Activated naive CD8-positive, alpha-beta T cell treated with anti-CD3 and anti-CD28 coated beads, Interleukin-2, amount 50 U/mL, for 24 hours (primary cell): Measurements from ENCODE around the gene DAAM1.

Source experiments
- ATAC-seq: fragments of 150-1000 bp; cut with Tn5 transposase; one replicate; pipeline ENCODE4 v1.10.0; 2021
- DNase-seq: peaks from one replicate; pipeline ENCODE4 v3.0.0; 2021
- H3K27ac Mint-ChIP-seq: one replicate; pipeline ENCODE4 v1.8.0; 2021; ENCODE audit warnings: mild to moderate bottlenecking, mixed read lengths
- H3K27me3 Mint-ChIP-seq: one replicate; pipeline ENCODE4 v1.8.0; 2021; ENCODE audit warnings: mixed read lengths
- H3K36me3 Mint-ChIP-seq: one replicate; pipeline ENCODE4 v1.8.0; 2021; ENCODE audit warnings: low read depth, mixed read lengths
- H3K4me1 Mint-ChIP-seq: one replicate; pipeline ENCODE4 v1.8.0; 2021; ENCODE audit warnings: mixed read lengths
- H3K4me3 Mint-ChIP-seq: one replicate; pipeline ENCODE4 v1.8.0; 2021; ENCODE audit warnings: mild to moderate bottlenecking, moderate library complexity, mixed read lengths
- H3K9me3 Mint-ChIP-seq: one replicate; pipeline ENCODE4 v1.8.0; 2021; ENCODE audit warnings: mixed read lengths

The DAAM1 gene

DNA sequence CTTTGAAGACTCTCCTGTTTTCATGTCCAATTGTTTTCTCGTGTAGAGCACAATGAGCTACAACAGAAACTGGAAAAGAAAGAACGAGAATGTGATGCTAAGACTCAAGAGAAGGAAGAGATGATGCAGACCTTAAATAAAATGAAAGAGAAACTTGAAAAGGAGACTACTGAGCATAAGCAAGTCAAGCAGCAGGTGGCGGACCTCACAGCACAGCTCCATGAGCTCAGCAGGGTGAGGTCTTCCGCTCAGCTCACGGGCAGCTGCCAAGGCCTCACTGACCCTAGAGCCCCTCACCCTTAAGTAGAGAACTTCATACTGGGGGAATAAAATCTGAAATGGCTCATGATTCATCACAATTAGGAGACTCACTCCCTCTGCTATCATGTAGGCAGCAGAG lies 142.0 kb downstream of the DAAM1 start:
- H3K27ac Mint-ChIP-seq, result no peak overlapping the region

DNA sequence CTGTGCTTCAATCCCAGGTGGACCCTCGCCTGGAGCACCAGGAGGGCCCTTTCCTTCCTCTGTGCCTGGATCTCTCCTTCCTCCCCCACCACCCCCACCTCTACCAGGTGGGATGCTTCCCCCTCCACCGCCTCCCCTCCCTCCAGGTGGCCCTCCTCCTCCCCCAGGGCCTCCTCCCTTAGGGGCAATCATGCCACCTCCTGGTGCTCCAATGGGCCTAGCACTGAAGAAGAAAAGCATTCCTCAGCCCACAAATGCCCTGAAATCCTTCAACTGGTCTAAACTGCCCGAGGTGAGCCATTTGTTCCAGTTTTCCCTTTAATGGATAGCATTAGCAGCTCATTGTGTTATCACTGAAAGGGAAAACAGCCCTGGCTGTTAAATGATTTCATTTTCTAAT lies 142.8 kb downstream of the DAAM1 start:
- Mint-ChIP-seq H3K27me3 (no peaks in the 10 kb centered on the region), H3K4me1 (no peaks in the 10 kb centered on the region), H3K36me3 (peaks cover 10% of the 10 kb centered on the region)

More for the DNA sequence above, 142.0 kb downstream of the DAAM1 start:
- DNase-seq, result no peak
- ATAC-seq, result no peak
- peaks cover 10% of the 10 kb centered on the region for H3K36me3 Mint-ChIP-seq
- H3K9me3 Mint-ChIP-seq, result no peaks in the 10 kb centered on the region
- no peak overlapping the region for H3K4me3 Mint-ChIP-seq
- no peaks in the 10 kb centered on the region for H3K4me1 Mint-ChIP-seq
- H3K27me3 Mint-ChIP-seq, result no peaks in the 10 kb centered on the region

GRCh38 chr14:59332727-59333126 lies 144.3 kb downstream of the DAAM1 start:
- Mint-ChIP-seq H3K36me3 (peaks cover 10% of the 10 kb centered on the region), H3K4me1 (no peaks in the 10 kb centered on the region), H3K27me3 (no peaks in the 10 kb centered on the region), H3K4me3 (no peak overlapping the region), H3K27ac (no peak overlapping the region), H3K9me3 (no peaks in the 10 kb centered on the region)
- ATAC-seq (no peak), DNase-seq (no peak)

More for the DNA sequence above, 142.8 kb downstream of the DAAM1 start:
- DNase-seq (no peak), ATAC-seq (no peak)
- Mint-ChIP-seq H3K27ac (no peak overlapping the region), H3K9me3 (no peaks in the 10 kb centered on the region), H3K4me3 (no peak overlapping the region)

GRCh38 chr14:59333235-59333634 lies 144.8 kb downstream of the DAAM1 start:
- Mint-ChIP-seq H3K36me3 (peaks cover 7% of the 10 kb centered on the region), H3K4me1 (no peaks in the 10 kb centered on the region), H3K9me3 (no peaks in the 10 kb centered on the region), H3K4me3 (no peak overlapping the region), H3K27me3 (no peaks in the 10 kb centered on the region), H3K27ac (no peak overlapping the region)
- no peak for ATAC-seq
- DNase-seq, result no peak

- no peak overlapping the region for H3K4me3 Mint-ChIP-seq
- H3K27me3 Mint-ChIP-seq, result no peaks in the 10 kb centered on the region
- no peak for DNase-seq
- H3K36me3 Mint-ChIP-seq, result peaks cover 7% of the 10 kb centered on the region
- ATAC-seq, result no peak
- no peak overlapping the region for H3K27ac Mint-ChIP-seq
- H3K4me1 Mint-ChIP-seq, result no peaks in the 10 kb centered on the region
- H3K9me3 Mint-ChIP-seq, result no peaks in the 10 kb centered on the region
These were observed 145.2 kb downstream of the DAAM1 start for GRCh38 chr14:59333668-59334067.

DNA sequence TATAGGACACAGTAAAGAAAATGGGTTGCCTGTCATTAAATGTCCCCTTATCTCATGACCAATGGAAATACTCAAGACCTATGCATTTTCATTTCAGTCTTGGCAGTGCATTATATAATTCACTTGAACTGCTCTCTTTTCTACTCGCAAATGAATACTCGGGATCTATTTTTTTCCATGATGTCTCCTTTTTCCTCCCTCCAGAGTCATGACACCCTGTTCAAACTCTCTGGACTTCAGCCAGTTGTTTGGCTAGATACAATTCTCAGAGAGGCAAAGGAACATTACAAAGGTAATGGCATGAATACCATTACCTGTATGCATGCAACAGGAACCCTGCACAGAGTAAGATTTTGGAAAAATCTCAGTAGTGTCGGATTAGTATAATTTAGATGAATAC lies 145.8 kb downstream of the DAAM1 start:
- Mint-ChIP-seq H3K36me3 (peaks cover 4% of the 10 kb centered on the region), H3K27me3 (no peaks in the 10 kb centered on the region), H3K4me1 (no peaks in the 10 kb centered on the region), H3K27ac (no peak overlapping the region), H3K4me3 (no peak overlapping the region), H3K9me3 (no peaks in the 10 kb centered on the region)
- ATAC-seq, result no peak
- no peak for DNase-seq

DNA sequence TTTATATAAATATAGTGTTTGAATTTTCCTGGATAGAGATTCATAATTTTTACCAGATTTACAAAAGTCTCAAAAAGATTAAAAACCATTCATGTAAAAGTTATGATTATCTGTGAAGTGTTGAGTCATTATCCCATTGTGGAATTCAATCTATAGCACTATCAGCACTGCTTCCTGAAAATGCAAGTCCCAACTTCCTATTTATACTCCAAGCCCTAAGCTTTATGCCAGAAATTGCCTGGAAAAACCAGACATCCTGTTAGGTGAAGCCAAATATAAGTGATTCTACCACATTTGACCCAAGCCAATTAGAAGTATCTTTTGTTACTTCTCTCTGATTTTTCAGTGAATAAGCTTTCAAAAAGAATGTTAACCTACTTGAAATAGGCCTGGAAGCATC lies 147.6 kb downstream of the DAAM1 start:
- ATAC-seq (no peak), DNase-seq (no peak)
- Mint-ChIP-seq H3K4me1 (no peaks in the 10 kb centered on the region), H3K27me3 (no peaks in the 10 kb centered on the region), H3K36me3 (peaks cover 12% of the 10 kb centered on the region), H3K4me3 (no peak overlapping the region), H3K9me3 (no peaks in the 10 kb centered on the region), H3K27ac (no peak overlapping the region)

DNA sequence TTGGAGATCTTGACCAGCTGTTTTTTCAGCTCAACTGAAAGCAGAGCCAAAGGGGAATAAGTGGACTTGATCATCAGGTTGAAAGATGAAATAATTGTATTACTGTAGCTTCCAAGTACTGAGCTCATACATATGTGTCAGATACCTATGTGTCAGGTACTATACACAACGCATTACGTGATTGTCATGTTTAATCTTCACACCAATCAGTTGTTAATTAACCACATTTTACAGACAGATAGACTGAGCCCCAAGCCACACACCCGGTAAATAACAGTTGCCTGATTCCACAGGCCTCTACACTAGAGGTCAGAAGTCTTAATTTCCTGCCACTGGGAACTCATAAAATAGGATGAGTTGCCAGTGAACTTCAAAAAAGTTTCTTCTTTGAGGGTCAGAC lies 148.2 kb downstream of the DAAM1 start:
- Mint-ChIP-seq H3K9me3 (no peaks in the 10 kb centered on the region), H3K4me3 (no peak overlapping the region), H3K4me1 (no peaks in the 10 kb centered on the region), H3K27me3 (no peaks in the 10 kb centered on the region), H3K36me3 (peaks cover 12% of the 10 kb centered on the region), H3K27ac (no peak overlapping the region)
- ATAC-seq (no peak), DNase-seq (no peak)

DNA sequence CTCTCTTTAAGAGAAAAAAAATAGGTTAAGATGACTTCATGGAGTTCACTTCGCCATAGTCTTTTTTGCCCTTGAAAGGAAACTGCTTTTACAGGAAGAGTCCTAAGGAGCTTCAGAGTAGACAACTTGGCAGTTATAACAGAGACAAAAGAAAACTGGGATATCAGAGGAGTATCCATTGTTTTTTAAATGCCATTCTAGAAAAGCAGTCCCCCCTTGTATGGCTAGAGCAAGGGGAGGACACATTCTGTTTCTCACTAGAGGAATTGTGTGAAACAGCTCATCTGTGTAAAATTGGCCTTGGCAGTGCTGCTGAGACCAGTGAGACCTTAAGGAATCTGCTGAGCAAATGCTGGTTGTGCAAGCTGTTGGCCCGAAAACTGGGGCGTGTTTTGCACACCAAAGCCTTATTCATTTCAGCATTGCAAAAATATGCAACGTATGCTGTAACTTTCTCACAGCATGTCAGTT lies 148.7 kb downstream of the DAAM1 start:
- H3K9me3 Mint-ChIP-seq, result no peaks in the 10 kb centered on the region
- ATAC-seq, result no peak
- H3K4me1 Mint-ChIP-seq, result no peaks in the 10 kb centered on the region
- H3K27ac Mint-ChIP-seq, result no peak overlapping the region
- H3K4me3 Mint-ChIP-seq, result no peak overlapping the region
- no peaks in the 10 kb centered on the region for H3K27me3 Mint-ChIP-seq
- peaks cover 8% of the 10 kb centered on the region for H3K36me3 Mint-ChIP-seq
- no peak for DNase-seq

DNA sequence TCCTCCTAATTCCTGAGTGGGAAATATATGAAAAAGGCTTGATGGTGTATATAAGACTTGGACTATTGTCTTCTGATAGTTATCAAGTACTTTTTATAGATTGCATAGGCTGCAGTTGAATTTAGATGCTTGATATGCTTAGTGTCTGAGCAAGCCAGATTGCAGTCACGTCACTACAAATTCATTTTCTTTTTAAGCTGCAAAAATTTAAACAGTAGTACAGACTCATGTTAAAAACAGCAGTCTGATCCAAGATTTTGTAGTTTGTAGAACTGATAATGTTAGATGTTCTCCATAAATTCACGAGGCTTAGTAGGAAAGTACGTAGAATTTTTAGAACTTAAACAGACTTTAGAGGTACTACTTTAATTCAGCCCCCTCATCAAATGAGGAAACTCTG lies 150.3 kb downstream of the DAAM1 start:
- Mint-ChIP-seq H3K27ac (no peak overlapping the region), H3K9me3 (no peaks in the 10 kb centered on the region), H3K36me3 (peaks cover 8% of the 10 kb centered on the region), H3K4me3 (no peak overlapping the region), H3K27me3 (no peaks in the 10 kb centered on the region), H3K4me1 (no peaks in the 10 kb centered on the region)
- ATAC-seq (no peak), DNase-seq (no peak)

DNA sequence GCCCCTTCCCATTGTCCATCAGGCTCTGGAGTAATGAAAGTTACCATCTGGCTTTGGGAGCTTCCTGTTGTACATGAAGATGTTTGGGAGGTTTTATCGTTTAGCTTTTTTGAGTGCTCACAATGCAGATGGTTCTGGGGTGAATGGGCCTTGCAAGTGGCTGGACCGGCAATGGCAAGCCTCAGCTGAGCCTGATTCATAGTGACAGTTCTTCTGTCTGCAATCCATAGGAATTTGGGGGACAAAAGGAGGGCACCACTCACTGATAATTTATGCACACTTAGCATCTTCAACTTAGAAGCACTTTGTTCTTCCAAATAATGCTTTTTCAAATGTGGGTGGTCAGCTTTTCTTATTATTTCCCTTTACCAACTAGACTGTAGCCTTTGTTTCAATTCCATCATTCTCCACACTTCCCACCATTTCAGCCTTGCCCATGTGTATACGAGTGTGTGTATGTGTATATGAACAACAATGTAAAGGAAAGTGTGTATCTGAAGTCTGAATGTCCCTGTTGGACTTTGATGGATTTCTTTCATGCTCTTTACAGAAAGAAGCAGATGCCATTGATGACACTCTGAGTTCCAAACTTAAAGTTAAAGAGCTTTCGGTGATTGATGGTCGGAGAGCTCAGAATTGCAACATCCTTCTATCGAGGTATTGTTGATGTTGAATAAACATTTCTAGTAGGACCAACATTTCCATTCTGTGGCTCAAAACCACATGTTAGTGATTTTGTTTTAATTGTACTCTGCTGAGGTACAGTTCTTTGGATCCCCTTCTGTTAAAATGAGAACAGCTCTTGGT lies 151.3 kb downstream of the DAAM1 start:
- DNase-seq (no peak), ATAC-seq (no peak)
- Mint-ChIP-seq H3K9me3 (no peaks in the 10 kb centered on the region), H3K4me3 (no peak overlapping the region), H3K27ac (no peak overlapping the region), H3K27me3 (no peaks in the 10 kb centered on the region), H3K4me1 (no peaks in the 10 kb centered on the region), H3K36me3 (peaks cover 8% of the 10 kb centered on the region)

DNA sequence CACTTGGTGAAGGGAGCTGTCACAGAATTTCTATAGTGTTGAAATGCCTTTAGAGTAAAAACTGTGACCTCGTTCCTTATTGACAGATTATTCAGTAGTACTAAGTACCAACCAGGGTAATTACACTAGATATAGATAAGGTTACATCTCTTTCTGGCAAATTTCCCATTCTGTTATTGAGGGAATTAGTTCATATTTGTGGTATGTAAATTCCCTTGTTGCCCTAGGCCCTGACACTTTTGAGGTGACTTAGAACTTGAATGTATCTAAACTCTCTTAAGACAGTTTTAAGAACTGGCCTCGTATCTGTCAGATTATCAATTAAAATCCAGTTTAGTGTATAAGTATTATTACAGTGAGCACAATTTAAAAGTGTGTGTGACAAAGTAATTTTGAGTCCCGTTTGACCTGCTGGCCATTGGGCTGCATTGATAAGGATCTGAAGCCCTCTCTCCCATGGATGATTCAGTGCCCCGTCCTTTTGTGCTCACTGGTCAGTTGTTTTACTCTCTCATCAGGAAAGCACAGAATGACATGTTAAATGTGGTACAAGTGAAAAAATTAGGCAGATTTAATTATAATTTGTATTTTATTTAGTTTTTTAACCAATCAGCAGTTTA lies 153.5 kb downstream of the DAAM1 start:
- Mint-ChIP-seq H3K27ac (no peak overlapping the region), H3K36me3 (peaks cover 8% of the 10 kb centered on the region), H3K4me3 (no peak overlapping the region), H3K27me3 (no peaks in the 10 kb centered on the region), H3K9me3 (no peaks in the 10 kb centered on the region), H3K4me1 (no peaks in the 10 kb centered on the region)
- no peak for DNase-seq
- no peak for ATAC-seq

- ATAC-seq (no peak), DNase-seq (no peak)
- H3K27me3 Mint-ChIP-seq, result no peaks in the 10 kb centered on the region
- no peaks in the 10 kb centered on the region for H3K4me1 Mint-ChIP-seq
- H3K9me3 Mint-ChIP-seq, result no peaks in the 10 kb centered on the region
- H3K27ac Mint-ChIP-seq, result no peak overlapping the region
- peaks cover 8% of the 10 kb centered on the region for H3K36me3 Mint-ChIP-seq
- H3K4me3 Mint-ChIP-seq, result no peak overlapping the region
These were observed 154.3 kb downstream of the DAAM1 start for GRCh38 chr14:59342516-59343484.

- no peaks in the 10 kb centered on the region for H3K27me3 Mint-ChIP-seq
- H3K27ac Mint-ChIP-seq, result no peak overlapping the region
- no peaks in the 10 kb centered on the region for H3K9me3 Mint-ChIP-seq
- H3K4me1 Mint-ChIP-seq, result no peaks in the 10 kb centered on the region
- H3K36me3 Mint-ChIP-seq, result peaks cover 10% of the 10 kb centered on the region
- DNase-seq (no peak), ATAC-seq (no peak)
- H3K4me3 Mint-ChIP-seq, result no peak overlapping the region
These were observed 155.1 kb downstream of the DAAM1 start for GRCh38 chr14:59343585-59343984.
